Measurements from ENCODE around the gene GABRA4.

DNA sequence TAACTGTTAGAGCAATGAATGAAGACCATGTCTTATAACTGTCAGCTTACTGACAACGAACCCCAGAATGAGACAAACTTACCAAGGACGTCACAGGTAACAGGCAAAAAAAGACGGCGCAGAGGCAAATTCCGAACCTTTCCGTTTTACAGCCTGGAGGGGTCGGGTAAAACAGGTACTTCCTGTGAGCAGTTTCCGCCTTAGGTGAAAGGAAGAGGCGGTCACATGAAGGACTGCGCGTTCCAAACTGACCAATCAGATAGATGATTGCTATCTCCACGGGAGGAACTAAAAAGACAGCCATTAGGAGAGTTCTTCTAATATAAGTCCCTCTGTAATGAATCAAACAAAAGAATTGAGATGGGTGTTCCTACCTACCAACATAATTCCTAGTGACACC, 84.3 kb downstream of the GABRA4 start, which contains the start of gene COX7B2:
- no peak for TF ChIP-seq CTCF (IDR thresholded peaks at IDR 0.05)
- no peak for TF ChIP-seq POLR2A (IDR thresholded peaks at IDR 0.05)
